Activated CD4-positive, alpha-beta T cell treated with anti-CD3 and anti-CD28 coated beads, Interleukin-2, amount 50 U/mL, for 16 hours (primary cell): ENCODE data around the gene BCL2L1.
"Not testable (repeated sequence)": the region's sequence is repeated elsewhere in the genome, so short reads cannot be mapped to it uniquely, and the experiment has no call there.

ENCODE experiments used
- DNase-seq: peaks from one replicate; pipeline ENCODE4 v3.0.0-alpha.2; 2020

Gene BCL2L1

DNA sequence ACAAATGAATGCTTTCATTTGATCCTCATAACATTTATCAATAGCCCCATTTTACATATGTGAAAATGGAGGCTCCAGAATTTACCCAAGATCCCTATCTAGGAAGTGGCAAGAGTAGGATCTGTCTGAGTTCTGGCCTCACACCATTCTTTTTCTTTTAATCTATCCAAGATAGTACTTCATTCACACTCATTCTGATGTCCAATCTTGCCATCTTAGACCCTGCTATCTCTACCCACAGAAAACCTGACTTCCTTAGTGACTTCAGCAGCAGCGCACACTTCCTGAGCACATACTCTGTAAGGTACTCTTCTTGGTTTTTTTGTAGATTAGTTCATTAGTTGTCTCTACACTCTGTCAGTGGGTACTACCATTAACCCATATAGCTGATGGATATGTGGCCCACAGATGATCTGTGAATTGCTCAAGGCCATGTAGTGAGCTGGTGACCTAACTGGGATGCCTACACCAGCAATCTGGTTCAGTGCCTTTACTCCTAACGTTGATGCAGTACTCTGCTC, 48.7 kb downstream of the BCL2L1 start:
- no peak for DNase-seq

DNA sequence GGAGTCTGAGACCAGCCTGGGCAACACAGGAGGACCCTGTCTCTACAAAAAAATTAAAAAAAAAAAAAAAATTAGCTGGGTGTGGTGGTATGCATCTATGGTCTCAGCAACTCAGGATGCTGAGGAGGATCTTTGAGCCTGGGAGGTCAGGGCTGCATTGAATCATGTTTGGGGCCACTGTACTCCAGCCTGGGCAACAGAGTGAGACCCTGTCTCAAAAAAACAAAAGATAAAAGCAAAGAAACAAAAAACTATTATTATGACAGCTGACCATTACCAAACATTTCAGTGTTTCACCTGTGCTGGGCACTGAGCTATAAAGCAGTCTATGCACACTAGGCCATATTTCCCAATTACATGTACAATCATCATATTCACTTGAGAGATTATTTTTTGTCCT, 49.2 kb downstream of the BCL2L1 start:
- no peak for DNase-seq

DNA sequence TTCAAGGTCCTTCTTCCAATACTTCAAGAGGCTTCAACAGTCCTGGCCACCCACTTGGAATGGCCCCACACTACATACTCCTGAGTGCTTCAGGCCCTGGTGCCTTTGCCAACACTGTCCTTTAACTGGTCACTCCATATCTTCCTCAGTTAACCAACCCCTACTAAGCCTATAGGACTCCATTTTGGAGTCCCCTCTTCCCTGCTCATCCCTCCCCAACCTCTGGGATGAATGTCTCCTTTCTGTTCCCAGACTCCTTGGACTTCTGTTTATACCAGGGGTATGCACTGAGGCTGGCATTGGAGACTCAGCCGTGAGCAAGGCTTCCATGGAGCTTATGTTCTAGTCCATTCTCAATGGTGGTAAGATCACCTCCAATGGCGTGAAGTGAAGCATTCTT, 51.3 kb downstream of the BCL2L1 start:
- no peak for DNase-seq

- DNase-seq, result no peak
These were observed 52.1 kb downstream of the BCL2L1 start for GRCh38 chr20:31670371-31671228.

DNA sequence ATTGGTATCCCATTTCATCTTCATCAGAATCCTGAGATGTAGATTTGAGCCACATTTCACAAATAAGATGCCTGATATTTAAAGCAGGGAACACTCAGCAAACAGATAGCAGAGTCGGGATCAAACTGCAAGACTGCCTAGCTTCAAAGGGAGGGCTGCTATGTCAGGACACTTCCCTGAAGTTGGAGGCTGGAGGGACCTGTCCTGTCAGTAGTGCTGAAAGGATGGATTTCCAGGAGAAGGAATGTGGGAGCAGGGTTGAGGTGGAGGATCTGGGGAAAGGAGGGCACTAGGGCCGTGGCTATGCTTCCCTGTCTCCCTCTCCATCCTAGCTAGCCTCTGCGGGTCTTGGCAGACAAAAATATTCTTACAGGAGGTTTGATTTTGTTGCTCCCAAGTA, 52.8 kb downstream of the BCL2L1 start:
- DNase-seq, result no peak

DNA sequence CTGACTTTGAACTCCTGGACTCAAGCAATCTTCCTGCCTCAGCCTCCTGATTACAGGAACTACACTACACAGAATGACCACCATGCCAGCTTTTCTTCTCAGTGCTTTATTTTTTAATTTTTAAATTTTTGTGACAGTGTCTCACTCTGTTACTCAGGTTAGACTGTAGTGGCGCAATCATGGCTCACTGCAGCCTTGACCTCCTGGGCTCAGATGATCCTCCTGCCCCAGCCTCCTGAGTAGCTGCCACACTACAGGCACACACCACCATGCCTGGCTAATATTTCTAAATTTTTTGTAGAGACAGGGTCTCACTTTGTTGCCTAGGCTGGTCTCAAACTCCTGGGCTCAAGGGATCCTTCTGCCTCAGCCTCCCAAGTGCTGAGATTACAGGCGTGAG, 53.7 kb downstream of the BCL2L1 start:
- DNase-seq, result not testable (repeated sequence)

DNA sequence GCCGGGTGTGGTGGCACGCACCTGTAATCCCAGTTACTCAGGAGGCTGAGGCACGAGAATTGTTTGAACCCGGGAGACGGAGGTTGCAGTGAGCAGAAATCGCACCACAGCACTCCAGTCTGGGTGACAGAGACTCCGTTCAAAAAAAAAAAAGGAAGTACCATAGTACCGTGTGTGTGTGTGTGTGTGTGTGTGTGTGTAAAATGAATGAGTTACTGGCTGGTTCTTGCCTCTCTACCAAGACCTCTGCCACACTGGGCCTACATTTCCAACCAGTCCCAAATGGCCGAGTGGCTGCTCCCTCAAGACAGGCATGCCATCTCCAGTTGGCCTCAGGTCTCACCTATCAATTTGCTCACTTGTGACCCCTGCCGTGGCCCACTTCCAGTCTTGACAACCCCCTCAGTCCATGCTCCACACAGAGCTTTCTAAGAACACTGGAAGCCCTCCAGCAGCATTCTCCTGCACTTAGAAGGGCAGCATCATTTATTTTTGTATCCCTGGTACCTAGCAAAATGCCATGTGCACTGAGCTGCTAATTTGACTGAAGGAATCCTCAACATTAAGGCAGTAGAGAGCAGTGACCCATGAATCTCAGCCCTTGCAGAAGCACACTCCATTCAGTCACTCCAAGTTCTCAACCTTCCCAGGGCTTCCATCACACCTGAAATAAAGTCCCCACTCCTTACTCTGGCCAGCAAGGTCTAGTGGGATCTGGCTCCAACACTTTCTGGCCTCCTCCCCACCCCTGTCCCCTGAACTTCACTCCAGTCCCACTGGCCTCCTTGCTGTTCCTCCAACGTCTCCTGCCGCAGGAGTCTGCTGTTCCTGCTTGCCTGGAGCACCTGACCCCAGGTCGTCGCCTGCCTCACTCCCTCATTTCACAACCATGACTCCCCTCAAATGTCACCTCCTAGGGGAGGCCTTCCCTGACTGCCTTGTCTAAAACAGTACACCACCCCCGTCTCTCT, 55.1 kb downstream of the BCL2L1 start:
- no peak for DNase-seq

DNA sequence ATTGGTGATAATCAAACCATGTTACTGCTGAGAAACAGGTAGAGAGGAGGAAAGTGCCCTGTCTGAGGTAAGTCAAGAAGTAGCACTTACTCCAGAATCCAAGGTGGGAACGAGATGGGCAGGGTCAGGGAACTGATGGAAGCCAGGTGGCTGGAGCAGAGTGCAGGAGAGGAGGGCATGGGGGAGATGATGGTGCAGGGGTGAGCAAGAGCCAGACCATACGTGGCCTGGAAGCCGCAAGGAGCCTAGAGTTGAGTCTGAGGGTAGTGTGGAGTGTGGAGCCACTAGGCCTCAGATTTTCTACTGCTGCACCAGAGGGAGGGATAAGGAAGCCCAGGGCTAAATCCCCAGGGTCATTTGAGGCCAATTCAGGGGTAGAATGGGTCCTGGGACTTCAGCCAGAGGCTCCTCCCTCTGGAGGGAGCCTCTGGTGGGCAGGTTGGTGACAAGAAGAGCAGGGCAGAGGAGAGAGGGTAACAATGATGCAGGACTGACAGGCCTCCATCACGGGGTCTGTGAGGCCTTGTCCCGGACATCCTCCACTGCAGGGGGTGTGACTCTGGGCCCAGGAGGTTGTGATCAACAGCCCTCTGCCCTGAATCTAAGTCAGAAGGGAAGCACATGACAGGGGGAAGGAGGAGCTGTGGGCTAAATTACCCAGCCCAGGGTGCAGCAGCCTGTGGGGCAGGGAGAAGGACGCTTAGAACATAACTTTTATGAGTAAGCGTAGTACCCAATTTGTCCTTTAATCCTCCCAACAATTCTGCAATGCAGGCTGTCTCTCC, 56.2 kb downstream of the BCL2L1 start:
- peak; percentile 49 for DNase-seq

GRCh38 chr20:31665753-31666152, 56.9 kb downstream of the BCL2L1 start:
- DNase-seq, result no peak

- DNase-seq, result no peak
These were observed 57.8 kb downstream of the BCL2L1 start for GRCh38 chr20:31664696-31665354.

GRCh38 chr20:31663838-31664695, 58.6 kb downstream of the BCL2L1 start:
- no peak for DNase-seq

DNA sequence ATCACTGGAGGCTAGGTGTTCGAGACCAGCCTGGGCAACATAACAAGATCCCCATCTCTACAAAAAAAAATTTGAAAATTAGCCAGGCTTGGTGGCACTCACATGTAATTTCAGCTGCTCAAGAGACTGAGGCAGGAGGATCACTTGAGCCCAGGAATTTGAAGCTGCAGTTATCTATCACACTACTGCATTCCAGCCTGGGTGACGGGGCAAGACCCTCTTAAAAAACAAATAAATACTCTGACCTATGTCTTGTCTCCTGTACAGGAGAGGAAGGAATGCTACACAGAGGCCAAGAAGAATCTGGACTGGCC, 59.2 kb downstream of the BCL2L1 start:
- no peak for DNase-seq

DNA sequence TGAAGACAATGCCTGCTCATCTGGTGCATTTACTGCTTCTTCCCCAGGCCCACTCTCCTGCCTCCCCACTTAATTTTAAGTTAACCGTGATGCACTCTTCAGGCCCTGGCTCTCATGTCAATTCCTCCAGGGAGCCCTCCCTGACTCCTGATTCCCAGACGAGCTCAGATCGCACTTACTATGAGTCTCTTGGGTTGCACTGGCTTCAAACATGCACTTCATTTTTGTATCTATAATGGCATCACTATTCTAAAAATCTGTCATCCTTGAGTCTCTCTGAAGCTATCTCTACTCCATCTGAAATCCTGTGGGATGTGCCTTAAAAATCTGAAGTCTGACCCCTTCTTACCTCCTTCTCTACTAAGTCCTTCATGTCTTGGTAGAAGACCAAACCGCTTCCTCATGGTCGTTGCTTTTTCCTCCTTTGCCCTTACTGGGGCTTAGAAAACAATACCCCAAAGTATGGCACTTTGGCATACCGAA, 60.3 kb downstream of the BCL2L1 start:
- no peak for DNase-seq

GRCh38 chr20:31661625-31662371, 60.9 kb downstream of the BCL2L1 start:
- DNase-seq, result peak; percentile 79

DNA sequence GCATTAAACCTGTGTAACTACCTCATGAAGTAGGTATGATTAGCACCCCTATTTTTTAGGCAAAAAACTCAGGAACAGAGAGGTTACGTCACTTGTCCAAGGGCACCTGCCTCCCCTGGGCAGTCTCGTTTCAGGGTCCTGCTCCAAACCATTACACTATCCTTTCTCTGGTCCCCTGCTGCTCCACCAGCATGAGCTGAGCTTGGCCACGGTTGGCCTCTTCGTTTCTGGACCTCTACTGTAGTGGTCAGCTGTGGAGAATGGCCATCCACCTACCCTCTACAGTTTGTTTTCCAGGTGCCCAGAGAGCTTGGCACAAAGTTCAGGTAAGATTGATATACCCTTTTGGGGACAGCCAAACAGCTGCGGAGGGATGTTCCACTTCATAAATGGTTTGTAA, 68.1 kb downstream of the BCL2L1 start:
- DNase-seq, result no peak

DNA sequence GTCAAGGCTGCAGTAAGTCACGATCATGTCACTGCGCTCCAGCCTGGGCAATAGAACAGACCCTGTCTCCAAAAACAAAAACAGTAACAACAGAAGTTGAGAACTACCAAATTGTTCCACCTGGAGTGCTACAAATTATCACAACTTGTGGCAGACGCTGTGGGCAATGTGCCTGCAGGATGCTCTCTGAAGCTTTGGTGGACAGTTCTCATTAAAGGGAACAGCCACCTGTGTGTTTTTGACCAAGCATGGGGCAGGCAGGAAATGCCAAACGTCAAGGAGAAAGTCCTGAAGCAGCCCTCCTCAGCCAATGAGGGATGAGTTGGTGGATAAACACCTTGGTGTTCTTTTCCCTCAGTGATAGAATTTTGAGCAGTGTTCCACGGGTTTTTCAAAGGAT, 69.1 kb downstream of the BCL2L1 start:
- DNase-seq, result no peak

DNA sequence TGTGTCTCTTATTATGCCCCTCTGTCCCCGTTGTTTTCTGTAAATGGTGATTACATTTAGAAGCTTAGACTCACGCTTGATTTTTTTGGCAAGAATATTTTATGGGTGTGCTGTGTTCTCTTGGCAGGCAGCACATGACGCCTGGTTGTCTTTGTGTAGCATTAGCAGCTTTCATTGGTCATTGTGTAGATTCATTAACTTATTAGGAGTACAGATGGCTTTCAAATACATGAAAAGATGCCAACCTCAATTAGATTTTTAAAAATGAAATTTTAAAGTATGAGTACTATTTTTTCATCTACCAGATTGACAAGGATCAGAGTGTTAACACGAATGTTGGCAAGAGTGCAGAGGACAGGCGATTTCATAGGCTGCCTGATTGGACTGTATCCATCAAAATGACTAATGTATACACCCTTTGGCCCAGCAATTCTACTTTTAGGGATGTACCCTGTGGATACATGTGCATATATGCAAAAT, 69.7 kb downstream of the BCL2L1 start:
- DNase-seq, result no peak

GRCh38 chr20:31648104-31648503, 74.6 kb downstream of the BCL2L1 start:
- not testable (repeated sequence) for DNase-seq

DNA sequence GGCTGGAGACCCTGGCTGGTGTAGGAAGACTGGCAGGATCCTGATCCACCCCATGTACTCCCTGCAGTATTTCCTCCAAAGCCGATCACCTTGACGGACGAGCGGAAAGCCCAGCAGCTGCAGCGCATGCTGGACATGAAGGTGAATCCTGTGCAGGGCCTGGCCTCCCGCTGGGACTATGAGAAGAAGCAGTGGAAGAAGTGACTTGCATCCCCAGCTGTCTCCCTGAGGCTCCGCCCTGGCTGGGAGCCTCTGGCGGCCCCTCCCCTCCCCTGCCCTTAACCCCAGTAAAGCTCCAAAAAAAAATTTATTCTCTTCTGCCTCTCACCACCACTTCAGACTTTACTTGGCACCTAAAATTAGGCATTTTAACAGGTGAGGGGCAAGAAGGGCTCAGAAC, 78.0 kb downstream of the BCL2L1 start:
- DNase-seq, result no peak

- no peak for DNase-seq
These were observed 79.1 kb downstream of the BCL2L1 start for GRCh38 chr20:31643522-31643921.
